GM19397 (cell line): Measurements from ENCODE around the gene CHFR.
"Not testable (repeated sequence)": the region's sequence is repeated elsewhere in the genome, so short reads cannot be mapped to it uniquely, and the experiment has no call there.

ENCODE experiments used
- ATAC-seq: cut with Tn5 transposase; IDR thresholded peaks from one replicate; pipeline ENCODE4 v1.9.1; 2021; ENCODE audit warnings: mild to moderate bottlenecking, moderate library complexity; ENCODE audit not compliant: unreplicated experiment

Gene CHFR

DNA sequence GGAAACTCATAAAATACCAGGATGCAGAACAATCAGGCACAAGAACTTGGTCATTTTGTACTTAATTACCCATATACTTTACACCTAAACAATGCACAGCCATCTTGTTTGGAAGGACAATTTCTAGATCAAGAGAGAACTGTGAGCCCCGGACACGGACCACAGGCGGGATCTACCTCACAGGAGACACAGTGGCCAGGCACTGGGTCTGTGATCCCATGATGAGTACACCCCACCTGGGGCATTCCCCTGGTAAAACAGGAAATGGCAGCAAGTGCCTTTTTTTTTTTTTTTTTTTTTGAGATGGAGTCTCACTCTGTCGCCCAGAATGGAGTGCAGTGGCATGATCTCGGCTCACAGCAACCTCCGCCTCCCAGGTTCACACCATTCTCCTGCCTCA is 74.0 kb downstream of the CHFR start:
- ATAC-seq, result no peak

GRCh38 chr12:132812631-132813305 is 74.6 kb downstream of the CHFR start:
- ATAC-seq, result no peak

DNA sequence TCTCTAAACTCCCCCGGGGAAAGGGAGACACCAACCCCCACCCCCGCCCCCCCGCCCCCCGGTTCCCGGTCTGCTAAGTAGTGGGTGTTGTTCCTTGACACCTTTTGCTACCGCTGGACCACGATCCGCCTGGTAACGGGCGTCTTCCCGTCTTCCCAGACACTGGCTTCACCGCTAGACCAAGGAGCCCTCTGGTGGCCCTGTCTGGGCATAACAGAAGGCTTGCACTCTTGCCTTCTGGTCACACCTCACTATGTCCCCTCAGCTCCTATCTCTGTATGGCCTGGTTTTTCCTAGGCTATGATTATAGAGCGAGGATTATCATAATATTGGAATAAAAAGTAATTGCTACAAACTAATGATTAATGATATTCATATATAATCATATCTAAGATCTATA is 78.0 kb downstream of the CHFR start:
- ATAC-seq, result not testable (repeated sequence)

- ATAC-seq, result no peak
These were observed 79.9 kb downstream of the CHFR start for GRCh38 chr12:132807295-132808092.

DNA sequence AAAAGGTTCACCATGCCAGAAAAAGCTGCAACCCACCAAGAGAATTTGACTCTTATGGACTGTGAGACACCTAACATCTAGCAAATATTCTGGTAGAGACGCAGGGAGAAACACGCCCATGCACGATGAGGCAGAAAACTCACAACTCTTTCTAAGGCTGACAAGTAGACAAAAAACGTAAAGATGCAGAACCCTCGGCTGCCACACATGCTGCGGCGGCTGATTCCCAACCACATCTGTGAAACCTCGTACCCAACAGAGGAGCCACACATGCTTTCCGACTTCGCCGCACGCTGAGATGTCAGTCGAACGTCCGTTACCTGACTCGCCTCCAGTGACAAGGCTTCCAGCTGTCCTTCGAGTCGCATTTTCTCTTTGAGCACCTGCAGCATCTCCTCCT is 80.5 kb downstream of the CHFR start:
- no peak for ATAC-seq

DNA sequence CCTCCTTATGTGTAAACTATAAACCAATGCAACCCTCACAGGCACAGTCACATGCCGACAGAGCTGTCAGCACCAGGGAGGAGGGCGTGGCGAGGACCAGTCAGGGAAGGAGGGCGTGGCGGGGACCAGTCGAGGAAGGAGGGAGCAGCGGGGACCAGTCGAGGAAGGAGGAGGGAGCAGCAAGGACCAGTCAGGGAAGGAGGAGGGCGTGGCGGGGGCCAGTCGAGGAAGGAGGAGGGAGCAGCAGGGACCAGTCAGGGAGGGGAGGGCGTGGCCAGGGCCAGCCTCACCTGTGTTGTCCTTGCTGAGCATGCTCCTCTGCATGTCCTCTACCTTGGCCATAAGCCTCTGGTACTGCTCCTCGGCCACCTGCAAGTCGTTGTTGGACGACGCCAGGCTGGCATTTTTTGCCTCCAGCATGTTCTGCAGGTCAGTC is 83.0 kb downstream of the CHFR start:
- ATAC-seq, result no peak

- ATAC-seq, result no peak
These were observed 83.5 kb downstream of the CHFR start for GRCh38 chr12:132803888-132804287.

- ATAC-seq, result no peak
These were observed 84.3 kb downstream of the CHFR start for GRCh38 chr12:132803125-132803524.

- ATAC-seq, result no peak
These were observed 85.7 kb downstream of the CHFR start for GRCh38 chr12:132801741-132802140.

DNA sequence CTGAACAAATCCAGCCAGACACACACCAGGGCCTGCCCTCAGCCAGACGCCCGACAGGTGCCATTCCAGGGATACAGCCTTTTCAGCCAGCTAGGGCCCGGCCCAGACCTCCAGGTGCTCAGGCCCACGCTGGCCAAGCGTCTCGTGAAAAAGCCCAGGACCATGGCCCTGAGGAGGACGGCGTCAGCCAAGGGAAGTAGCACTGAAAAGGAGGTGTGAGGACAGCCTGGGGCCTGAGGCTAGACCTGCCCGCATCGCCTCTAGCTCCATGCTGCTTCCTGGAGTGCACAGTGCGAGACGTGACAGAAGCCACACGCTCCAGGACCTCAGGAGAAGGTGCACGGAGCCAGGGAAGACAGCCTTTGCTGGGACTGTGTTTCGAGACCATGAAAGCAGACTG is 88.6 kb downstream of the CHFR start:
- no peak for ATAC-seq

- ATAC-seq, result no peak
These were observed 89.4 kb downstream of the CHFR start for GRCh38 chr12:132797820-132798570.

GRCh38 chr12:132795847-132796246 is 91.6 kb downstream of the CHFR start:
- no peak for ATAC-seq

GRCh38 chr12:132791940-132792339 is 95.5 kb downstream of the CHFR start:
- not testable (repeated sequence) for ATAC-seq

DNA sequence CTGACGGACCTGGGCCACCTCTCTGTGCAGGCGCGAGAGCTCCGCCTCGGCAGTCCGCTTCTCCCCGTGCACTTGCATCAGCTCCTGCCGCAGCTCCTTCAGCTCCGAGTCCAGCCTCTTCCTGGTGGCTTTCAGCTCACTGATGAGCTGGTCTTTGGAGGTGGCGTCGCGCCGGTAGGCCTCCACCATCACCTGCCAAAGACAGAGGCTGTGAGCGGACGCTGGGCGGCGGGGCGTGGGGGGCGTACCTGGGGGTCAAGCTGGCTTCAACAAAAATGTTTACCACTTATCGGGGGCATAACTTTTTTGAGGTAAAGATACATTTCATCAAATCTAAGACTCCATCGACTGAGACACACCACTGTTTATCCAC is 98.3 kb downstream of the CHFR start:
- ATAC-seq, result no peak

- no peak for ATAC-seq
These were observed 98.9 kb downstream of the CHFR start for GRCh38 chr12:132788375-132789098.

GRCh38 chr12:132787877-132788276 is 99.5 kb downstream of the CHFR start:
- ATAC-seq, result no peak

GRCh38 chr12:132786192-132786591 is 101.2 kb downstream of the CHFR start:
- no peak for ATAC-seq

- ATAC-seq, result no peak
These were observed 102.8 kb downstream of the CHFR start for GRCh38 chr12:132784580-132784979.

DNA sequence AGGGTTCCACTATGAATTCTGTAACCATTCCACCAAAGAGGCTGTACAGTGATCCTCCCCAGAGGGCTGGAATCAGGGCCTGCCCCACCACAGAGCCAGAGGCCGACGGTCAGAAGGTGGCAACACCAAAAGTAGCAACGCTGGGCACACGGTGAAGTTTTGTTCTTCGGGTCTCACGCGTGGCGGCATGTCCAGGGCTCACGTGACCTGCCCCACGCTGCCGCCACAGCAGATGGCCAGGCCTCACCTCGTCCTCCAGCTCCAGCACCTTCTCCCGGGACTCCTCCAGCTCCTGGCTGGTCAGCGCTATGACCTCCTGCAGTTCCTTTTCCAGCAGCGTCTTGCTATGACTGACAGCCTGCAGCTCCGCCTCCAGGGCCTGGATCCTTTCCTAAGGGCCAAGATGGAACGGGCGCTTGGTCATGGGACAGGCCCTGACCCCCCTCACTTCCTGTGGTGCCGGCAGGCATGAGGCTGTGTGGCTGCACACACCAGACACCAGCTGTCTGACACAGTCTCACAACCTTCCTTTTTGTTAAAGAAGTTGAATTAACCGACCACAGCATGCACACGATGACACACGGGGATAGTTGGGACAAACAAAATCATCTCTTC is 103.4 kb downstream of the CHFR start:
- ATAC-seq, result no peak
